Astrocyte (in vitro differentiated cells and primary cell): ENCODE results near the gene UBE4A.

Experiments used
- CTCF ChIP-seq: IDR thresholded peaks from 2 replicates; pipeline ENCODE4 v1.5.1; 2011; ENCODE audit warnings: low read depth, mild to moderate bottlenecking, inconsistent platforms, low read length, moderate library complexity; ENCODE audit not compliant: insufficient read depth
- EZH2 ChIP-seq: IDR thresholded peaks from 2 replicates; pipeline ENCODE4 v1.6.1; 2012; ENCODE audit warnings: mild to moderate bottlenecking, low read length, inconsistent platforms; ENCODE audit not compliant: insufficient read depth

DNA sequence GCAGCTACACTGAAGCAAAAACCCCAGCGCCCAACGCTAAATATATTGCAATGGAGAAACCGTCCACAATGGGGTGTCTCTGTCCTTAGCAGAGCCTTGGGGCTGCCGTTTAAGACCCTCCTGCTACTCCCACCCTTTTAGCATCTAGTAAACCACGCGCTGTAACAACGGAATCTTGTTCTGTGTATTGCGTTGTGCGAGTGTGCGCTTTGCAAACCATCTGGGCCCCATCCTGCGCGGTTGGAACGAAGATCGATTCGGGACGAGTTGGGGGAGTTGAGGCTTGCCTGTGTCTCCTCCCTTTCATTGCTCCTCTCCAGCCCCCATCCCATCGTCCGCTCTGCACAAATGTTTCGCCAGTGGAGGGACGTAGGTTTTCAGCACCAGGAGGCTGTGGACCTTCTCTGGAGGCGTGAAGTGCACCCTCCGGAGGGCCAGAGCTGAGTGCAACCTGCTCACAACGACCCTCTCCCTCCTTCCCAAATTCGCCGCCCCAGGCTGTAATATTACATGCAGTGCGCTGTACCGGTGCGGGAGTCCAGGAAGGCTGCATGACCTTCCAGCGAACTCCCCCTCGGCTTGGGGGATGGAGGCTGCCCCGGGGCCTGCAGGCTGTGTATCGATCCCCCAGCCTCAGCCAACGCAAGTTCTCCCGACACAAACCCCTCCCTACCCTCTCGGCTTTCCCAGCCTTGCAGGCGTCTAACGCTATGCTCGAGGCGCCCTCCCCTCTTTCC, 75.3 kb downstream of the UBE4A start:
- no peak for TF ChIP-seq CTCF
- TF ChIP-seq EZH2, result no peak
